PC-3 (cell line): ENCODE measurements around the gene PSAP. TPM values are rescaled to one million over a fixed set of nuclear protein-coding genes. Genes with fewer than 3 reads are reported as not detected.

Source experiments
- ATAC-seq: fragments of 200-7000 bp; cut with Tn5 transposase; 2 replicates; pipeline ENCODE4 v1.9.1; 2020; ENCODE audit warnings: mild to moderate bottlenecking, moderate library complexity
- BruUV-seq: library from RNA; stranded (reverse); fragments of 400-500 nt; replicated peaks from 2 replicates; lab custom pipeline; 2021; lab: Mats Ljungman, UMichigan
- CTCF ChIA-PET: fragments of 300-600 bp; sonication (Branson Sonifier 250); formaldehyde crosslinking; loops from one replicate; lab custom pipeline; 2022; ENCODE audit warnings: antibody characterized with exemption; lab: Charles Lee
- POLR2A ChIA-PET: fragments of 300-600 bp; sonication (Branson Sonifier 250); formaldehyde crosslinking; loops from one replicate; lab custom pipeline; 2022; ENCODE audit warnings: antibody characterized with exemption; ENCODE audit not compliant: unreplicated experiment; lab: Charles Lee
- DNase-seq: peaks from one replicate; pipeline ENCODE4 v3.0.0-alpha.2; 2015
- H2AFZ ChIP-seq: fragments of 300-600 bp; sonication (generic); 2 replicates; pipeline ENCODE4 v1.6.0; 2016; ENCODE audit warnings: antibody characterized with exemption, low read length
- H3F3A ChIP-seq: fragments of 300-600 bp; sonication (generic); one replicate; pipeline ENCODE4 v1.6.0; 2017; ENCODE audit warnings: antibody characterized with exemption, low read length, control low read depth, mild to moderate bottlenecking; ENCODE audit not compliant: unreplicated experiment
- H3K27ac ChIP-seq: fragments of 300-600 bp; sonication (generic); 2 replicates; pipeline ENCODE4 v1.5.1; 2016; ENCODE audit warnings: mild to moderate bottlenecking, low read length
- H3K27me3 ChIP-seq: fragments of 300-600 bp; sonication (generic); 2 replicates; pipeline ENCODE4 v1.6.1; 2016; ENCODE audit warnings: low read length, mixed read lengths
- H3K36me3 ChIP-seq: fragments of 300-600 bp; sonication (generic); 2 replicates; pipeline ENCODE4 v1.6.1; 2016; ENCODE audit warnings: low read depth, mixed run types, low read length, mixed read lengths
- H3K4me1 ChIP-seq: fragments of 300-600 bp; sonication (generic); 2 replicates; pipeline ENCODE4 v1.5.1; 2016; ENCODE audit warnings: low read length; ENCODE audit not compliant: insufficient read depth
- H3K4me2 ChIP-seq: fragments of 300-600 bp; sonication (generic); 2 replicates; pipeline ENCODE4 v1.6.0; 2016; ENCODE audit warnings: low read length
- H3K4me3 ChIP-seq: fragments of 300-600 bp; sonication (generic); 2 replicates; pipeline ENCODE4 v1.5.1; 2016; ENCODE audit warnings: mild to moderate bottlenecking, low read length, mixed read lengths
- H3K79me2 ChIP-seq: fragments of 300-600 bp; sonication (generic); 2 replicates; pipeline ENCODE4 v1.6.1; 2017; ENCODE audit warnings: low read length, mixed read lengths
- H3K9ac ChIP-seq: fragments of 300-600 bp; sonication (generic); 2 replicates; pipeline ENCODE4 v1.6.0; 2016; ENCODE audit warnings: mild to moderate bottlenecking, low read length
- H3K9me2 ChIP-seq: fragments of 300-600 bp; sonication (generic); replicated peaks from 2 replicates; pipeline ENCODE4 v1.6.1; 2016; ENCODE audit warnings: mixed run types, low read length, mixed read lengths
- H3K9me3 ChIP-seq: fragments of 300-600 bp; sonication (generic); 2 replicates; pipeline ENCODE4 v1.6.1; 2016; ENCODE audit warnings: low read length, mixed read lengths
- H4K20me1 ChIP-seq: fragments of 300-600 bp; sonication (generic); 2 replicates; pipeline ENCODE4 v1.6.1; 2016; ENCODE audit warnings: low read length, mixed read lengths
- EZH2 ChIP-seq: fragments of 300-600 bp; sonication (generic); IDR thresholded peaks from one replicate; pipeline ENCODE4 v1.6.1; 2017; ENCODE audit warnings: antibody characterized with exemption, mild to moderate bottlenecking, low read length; ENCODE audit not compliant: unreplicated experiment
- EZH2phosphoT487 ChIP-seq: fragments of 300-600 bp; sonication (generic); IDR thresholded peaks from 2 replicates; pipeline ENCODE4 v1.6.1; 2018; ENCODE audit warnings: mild to moderate bottlenecking, antibody characterized with exemption, low read length, borderline replicate concordance
- intact Hi-C: fragments of 100-400 bp; cut with micrococcal nuclease; formaldehyde crosslinking; loops from 2 replicates; pipeline ENCODE4 v1.9.0; 2023
- total RNA-seq: library from RNA; depleted of rRNA; stranded (reverse); fragments of >200 nt; gene quantifications from 2 replicates; pipeline ENCODE4 v1.2.3, GENCODE V29; 2014
- TF ChIP-seq, protein P1 (sequence below): fragments of 300-600 bp; sonication (generic); conservative IDR thresholded peaks from 2 replicates; pipeline ENCODE4 v1.5.1; 2017; ENCODE audit warnings: antibody characterized with exemption, low read depth, mild to moderate bottlenecking, low read length

Gene PSAP
- total RNA-seq, 1 experiment from 2014 or later: 334 TPM

DNA sequence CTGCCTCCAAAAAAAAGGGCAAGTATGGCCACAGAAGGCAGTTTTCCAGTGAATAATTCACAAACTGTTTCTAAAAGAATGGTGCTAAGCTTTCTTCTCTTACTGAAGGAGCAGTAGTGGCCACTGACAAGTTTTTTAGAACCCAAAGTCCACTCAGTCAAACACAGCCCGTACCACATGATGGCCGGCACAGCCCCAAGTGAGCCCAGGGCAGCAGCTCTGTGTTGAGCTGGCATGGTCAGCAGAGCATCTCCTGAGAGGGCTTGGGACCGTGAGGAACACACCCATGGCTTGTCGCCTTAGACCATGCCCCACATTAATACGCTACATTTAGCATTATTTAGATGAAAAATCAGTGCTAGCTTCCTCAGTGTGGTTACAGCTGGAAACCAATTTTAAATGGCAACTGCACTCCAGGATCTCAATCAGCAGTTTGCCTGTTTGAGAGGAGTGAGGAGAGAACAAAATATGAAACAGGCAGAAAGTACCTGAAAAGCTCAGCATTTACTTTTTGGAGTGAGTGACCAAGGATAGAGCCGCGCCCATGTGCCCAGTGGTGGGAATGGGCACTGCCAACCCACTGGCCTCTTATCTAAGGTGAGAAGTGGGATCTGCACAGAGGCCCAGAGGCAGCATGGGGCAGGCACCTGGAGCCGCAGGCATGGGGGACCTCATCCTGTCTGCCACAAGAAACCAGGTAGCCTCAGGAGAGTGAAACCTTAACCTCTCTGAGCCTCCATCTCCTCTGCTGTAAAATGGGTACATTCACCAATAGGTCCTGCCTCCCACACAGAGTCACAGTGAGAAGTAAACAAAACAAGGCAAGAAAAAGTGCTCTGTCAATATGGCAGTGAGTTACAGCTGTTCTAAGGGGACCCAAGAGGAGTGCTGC lies 17.4 kb downstream of the PSAP start:
- Histone ChIP-seq H3K9me2 (no peaks in the 10 kb centered on the region), H3K79me2 (peaks cover 67% of the 10 kb centered on the region), H3K9me3 (no peaks in the 10 kb centered on the region), H4K20me1 (peaks cover 26% of the 10 kb centered on the region), H3K27ac (no peak overlapping the region), H3K9ac (no peak overlapping the region), H3K4me2 (no peak overlapping the region), H3K36me3 (peaks cover 27% of the 10 kb centered on the region), H2AFZ (no peak overlapping the region), H3K4me3 (no peak overlapping the region), H3K27me3 (no peaks in the 10 kb centered on the region), H3K4me1 (peaks cover 28% of the 10 kb centered on the region), H3F3A (no peaks in the 10 kb centered on the region)
- BruUV-seq: no TSS peak
- ChIA-PET POLR2A (no interaction called here), CTCF (no interaction called here)
- no peak for DNase-seq
- TF ChIP-seq, protein P1, sequence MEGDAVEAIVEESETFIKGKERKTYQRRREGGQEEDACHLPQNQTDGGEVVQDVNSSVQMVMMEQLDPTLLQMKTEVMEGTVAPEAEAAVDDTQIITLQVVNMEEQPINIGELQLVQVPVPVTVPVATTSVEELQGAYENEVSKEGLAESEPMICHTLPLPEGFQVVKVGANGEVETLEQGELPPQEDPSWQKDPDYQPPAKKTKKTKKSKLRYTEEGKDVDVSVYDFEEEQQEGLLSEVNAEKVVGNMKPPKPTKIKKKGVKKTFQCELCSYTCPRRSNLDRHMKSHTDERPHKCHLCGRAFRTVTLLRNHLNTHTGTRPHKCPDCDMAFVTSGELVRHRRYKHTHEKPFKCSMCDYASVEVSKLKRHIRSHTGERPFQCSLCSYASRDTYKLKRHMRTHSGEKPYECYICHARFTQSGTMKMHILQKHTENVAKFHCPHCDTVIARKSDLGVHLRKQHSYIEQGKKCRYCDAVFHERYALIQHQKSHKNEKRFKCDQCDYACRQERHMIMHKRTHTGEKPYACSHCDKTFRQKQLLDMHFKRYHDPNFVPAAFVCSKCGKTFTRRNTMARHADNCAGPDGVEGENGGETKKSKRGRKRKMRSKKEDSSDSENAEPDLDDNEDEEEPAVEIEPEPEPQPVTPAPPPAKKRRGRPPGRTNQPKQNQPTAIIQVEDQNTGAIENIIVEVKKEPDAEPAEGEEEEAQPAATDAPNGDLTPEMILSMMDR: no peak
- no peak for TF ChIP-seq EZH2
- TF ChIP-seq EZH2phosphoT487: no peak
- no peak for ATAC-seq
- intact Hi-C loops: loop anchor here (5.0 kb wide), 1 partner anchor 64 kb away; no protein-coding TSS in a partner anchor

DNA sequence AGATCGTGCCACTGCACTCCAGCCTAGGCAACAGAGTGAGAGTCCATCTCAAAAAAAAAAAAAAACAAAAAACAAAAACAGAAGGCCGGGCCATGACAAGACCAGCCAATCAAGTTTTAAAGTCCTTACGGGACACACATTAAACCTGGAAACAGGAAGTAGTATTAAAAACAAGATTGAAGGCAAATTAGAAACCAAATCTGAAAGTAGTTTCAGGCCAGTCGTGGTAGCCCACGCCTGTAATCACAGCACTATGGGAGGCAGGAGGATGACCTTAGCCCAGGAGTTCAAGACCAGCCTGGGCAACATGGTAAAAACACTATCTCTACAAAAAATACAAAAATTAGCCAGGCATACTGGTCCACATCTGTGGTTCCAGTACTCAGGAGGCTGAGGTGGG lies 18.1 kb downstream of the PSAP start:
- Histone ChIP-seq H3K4me1 (peaks cover 21% of the 10 kb centered on the region), H4K20me1 (peaks cover 23% of the 10 kb centered on the region), H3K9ac (no peak overlapping the region), H3K9me3 (no peaks in the 10 kb centered on the region), H3K4me2 (no peak overlapping the region), H3K79me2 (peaks cover 60% of the 10 kb centered on the region), H3K9me2 (no peaks in the 10 kb centered on the region), H3K27me3 (no peaks in the 10 kb centered on the region), H3K4me3 (no peak overlapping the region), H3F3A (no peaks in the 10 kb centered on the region), H3K36me3 (peaks cover 31% of the 10 kb centered on the region), H3K27ac (no peak overlapping the region), H2AFZ (no peak overlapping the region)
- no TSS peak for BruUV-seq
- ATAC-seq (no peak), DNase-seq (no peak)
- TF ChIP-seq, protein P1: no peak
- TF ChIP-seq EZH2 (no peak), EZH2phosphoT487 (no peak)
- ChIA-PET POLR2A (no interaction called here), CTCF (no interaction called here)
- intact Hi-C loops: loop anchor here (5.0 kb wide), 1 partner anchor 64 kb away; no protein-coding TSS in a partner anchor
